Smooth muscle cell (in vitro differentiated cells): ENCODE results near the gene MCC. TPM values are rescaled to one million over a fixed set of nuclear protein-coding genes. Genes with fewer than 3 reads are reported as not detected.

ENCODE experiments used
- DNase-seq: peaks from one replicate; lab custom pipeline; 2025; ENCODE audit not compliant: unreplicated experiment; lab: John Stamatoyannopoulos, UW
- H2AFZ ChIP-seq: fragments of 200-600 bp; sonication (generic); 2 replicates; pipeline ENCODE4 v1.6.0; 2016; ENCODE audit warnings: antibody characterized with exemption, low read depth, mild to moderate bottlenecking
- H3F3A ChIP-seq: fragments of 200-600 bp; sonication (generic); 2 replicates; pipeline ENCODE4 v1.6.0; 2017; ENCODE audit warnings: antibody characterized with exemption, low read depth
- H3K27ac ChIP-seq: fragments of 200-600 bp; sonication (generic); 2 replicates; pipeline ENCODE4 v1.5.1; 2016; ENCODE audit warnings: low read depth, mild to moderate bottlenecking
- H3K27me3 ChIP-seq: fragments of 200-600 bp; sonication (generic); 2 replicates; pipeline ENCODE4 v1.6.1; 2016; ENCODE audit warnings: low read depth, mild to moderate bottlenecking
- H3K36me3 ChIP-seq: fragments of 200-600 bp; sonication (generic); 2 replicates; pipeline ENCODE4 v1.5.1; 2016; ENCODE audit warnings: low read depth
- H3K4me1 ChIP-seq: fragments of 200-600 bp; sonication (generic); 2 replicates; pipeline ENCODE4 v1.5.1; 2016; ENCODE audit warnings: low read depth
- H3K4me2 ChIP-seq: fragments of 200-600 bp; sonication (generic); 2 replicates; pipeline ENCODE4 v1.6.0; 2016; ENCODE audit warnings: mild to moderate bottlenecking
- H3K4me3 ChIP-seq: fragments of 200-600 bp; sonication (generic); 2 replicates; pipeline ENCODE4 v1.5.1; 2016; ENCODE audit warnings: mild to moderate bottlenecking
- H3K79me2 ChIP-seq: fragments of 200-600 bp; sonication (generic); 2 replicates; pipeline ENCODE4 v1.6.0; 2016; ENCODE audit warnings: low read depth, mild to moderate bottlenecking
- H3K9ac ChIP-seq: fragments of 200-600 bp; sonication (generic); 2 replicates; pipeline ENCODE4 v1.6.0; 2016; ENCODE audit warnings: low read depth
- H3K9me3 ChIP-seq: fragments of 200-600 bp; sonication (generic); replicated peaks from 2 replicates; pipeline ENCODE4 v1.5.1; 2016; ENCODE audit warnings: low read depth
- H4K20me1 ChIP-seq: fragments of 200-600 bp; sonication (generic); 2 replicates; pipeline ENCODE4 v1.6.0; 2016; ENCODE audit warnings: low read depth
- CTCF ChIP-seq: fragments of 200-600 bp; sonication (generic); IDR thresholded peaks from 2 replicates; pipeline ENCODE4 v1.5.1; 2017; ENCODE audit warnings: borderline replicate concordance, mild to moderate bottlenecking, antibody characterized with exemption; ENCODE audit not compliant: insufficient read depth, poor library complexity, severe bottlenecking
- WGBS: methylation state at CpG from one replicate; pipeline ENCODE4 v1.1.7; 2016; ENCODE audit warnings: low lambda C conversion rate; 5-methylcytosine and 5-hydroxymethylcytosine counted together
- polyA plus RNA-seq: library from polyadenylated mRNA; unstranded; fragments of >200 nt; fragmentation: Nextera tagmentation; extraction: Ambion mirVana; gene quantifications from 2 replicates; pipeline ENCODE4 v1.2.1, GENCODE V29; 2016
- total RNA-seq: library from RNA; depleted of rRNA; stranded (reverse); fragments of >200 nt; gene quantifications from 2 replicates; pipeline ENCODE4 v1.2.3, GENCODE V29; 2014

MCC gene
- total and polyA plus RNA-seq, 2 experiments from 2014 or later = 5.8 to 19.2 TPM

DNA sequence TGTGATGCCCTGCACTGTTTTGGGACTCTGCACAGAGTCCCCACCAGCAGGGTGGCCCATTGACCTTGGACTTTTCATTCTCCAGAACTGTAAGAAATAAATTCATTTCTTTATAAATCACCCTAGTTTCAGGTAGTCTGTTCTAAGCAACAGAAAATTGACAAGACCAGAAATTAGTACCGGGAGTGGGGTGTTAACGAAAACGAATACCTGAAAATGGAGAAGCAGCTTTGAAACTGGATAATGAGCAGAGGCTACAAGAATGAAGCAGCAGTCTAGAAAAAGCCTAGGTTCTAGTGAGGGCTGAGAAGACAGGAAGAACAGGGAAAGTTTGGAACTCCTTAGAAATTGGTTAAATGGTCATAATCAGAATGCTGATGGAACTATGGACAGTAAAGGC, 2.1 kb upstream of the MCC start:
- no peaks in the 10 kb centered on the region for H3K79me2 ChIP-seq
- peaks cover 8% of the 10 kb centered on the region for H3F3A ChIP-seq
- no peaks in the 10 kb centered on the region for H3K27me3 ChIP-seq
- H3K9ac ChIP-seq = no peak overlapping the region
- no peak overlapping the region for H3K4me3 ChIP-seq
- H4K20me1 ChIP-seq = no peaks in the 10 kb centered on the region
- no peaks in the 10 kb centered on the region for H3K4me1 ChIP-seq
- H2AFZ ChIP-seq = no peak overlapping the region
- 96% methylated on average over 3 of the region's 3 CpGs for WGBS
- H3K4me2 ChIP-seq = no peak overlapping the region
- H3K27ac ChIP-seq = peak overlapping the region; percentile 64
- no peaks in the 10 kb centered on the region for H3K36me3 ChIP-seq
- TF ChIP-seq CTCF = no peak
- H3K9me3 ChIP-seq = no peaks in the 10 kb centered on the region
- no peak for DNase-seq

GRCh38 chr5:113489299-113489698, 1.0 kb upstream of the MCC start:
- no peaks in the 10 kb centered on the region for H3K36me3 ChIP-seq
- H3K9me3 ChIP-seq = no peaks in the 10 kb centered on the region
- H3K4me3 ChIP-seq = no peak overlapping the region
- no peaks in the 10 kb centered on the region for H3K79me2 ChIP-seq
- H4K20me1 ChIP-seq = no peaks in the 10 kb centered on the region
- no peak for TF ChIP-seq CTCF
- H2AFZ ChIP-seq = no peak overlapping the region
- H3K9ac ChIP-seq = no peak overlapping the region
- H3K27ac ChIP-seq = peak overlapping the region; percentile 64
- WGBS = 3% methylated on average over 3 of the region's 3 CpGs
- peaks cover 8% of the 10 kb centered on the region for H3F3A ChIP-seq
- peak overlapping the region; percentile 94 for H3K4me2 ChIP-seq
- no peak for DNase-seq
- H3K27me3 ChIP-seq = no peaks in the 10 kb centered on the region
- no peaks in the 10 kb centered on the region for H3K4me1 ChIP-seq

- Histone ChIP-seq H3F3A (peaks cover 8% of the 10 kb centered on the region), H3K4me1 (no peaks in the 10 kb centered on the region), H3K9me3 (no peaks in the 10 kb centered on the region), H3K27me3 (no peaks in the 10 kb centered on the region), H3K4me3 (peak overlapping the region; percentile 81), H2AFZ (peak overlapping the region; percentile 99), H3K9ac (no peak overlapping the region), H4K20me1 (no peaks in the 10 kb centered on the region), H3K36me3 (no peaks in the 10 kb centered on the region), H3K27ac (peak overlapping the region; percentile 43), H3K79me2 (no peaks in the 10 kb centered on the region), H3K4me2 (peak overlapping the region; percentile 94)
- WGBS = 19% methylated on average over 20 of the region's 20 CpGs
- no peak for DNase-seq
- no peak for TF ChIP-seq CTCF
These were observed 462 bp upstream of the MCC start for GRCh38 chr5:113488645-113489184.

DNA sequence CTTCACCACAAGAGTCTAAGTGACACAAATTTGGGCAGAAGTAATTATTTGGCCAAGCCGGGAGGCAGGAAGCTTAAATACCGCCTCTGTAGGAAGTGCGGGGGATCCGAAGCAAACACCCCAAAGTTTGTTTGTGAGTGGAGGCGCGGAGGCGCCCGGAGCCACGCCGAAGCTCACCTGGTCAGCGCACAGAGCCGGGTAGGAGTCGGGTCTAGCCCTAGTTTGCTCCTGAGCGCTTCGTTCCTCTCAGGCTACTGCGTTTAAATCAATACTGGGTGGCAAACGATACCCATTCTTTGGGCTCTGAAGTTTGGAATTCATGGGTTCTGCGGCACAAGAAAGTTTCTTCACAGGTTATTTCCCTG, 855 bp downstream of the MCC start:
- no peak for DNase-seq
- H2AFZ ChIP-seq = peak overlapping the region; percentile 99
- H3K9me3 ChIP-seq = no peaks in the 10 kb centered on the region
- H3K79me2 ChIP-seq = no peaks in the 10 kb centered on the region
- WGBS = 2% methylated on average over 18 of the region's 18 CpGs
- TF ChIP-seq CTCF = no peak
- H3K27me3 ChIP-seq = no peaks in the 10 kb centered on the region
- H3K4me1 ChIP-seq = no peaks in the 10 kb centered on the region
- H3K27ac ChIP-seq = no peak overlapping the region
- H3F3A ChIP-seq = peaks cover 8% of the 10 kb centered on the region
- H3K4me2 ChIP-seq = peak overlapping the region; percentile 94
- H3K9ac ChIP-seq = peak overlapping the region; percentile 67
- H3K36me3 ChIP-seq = no peaks in the 10 kb centered on the region
- H3K4me3 ChIP-seq = peak overlapping the region; percentile 81
- no peaks in the 10 kb centered on the region for H4K20me1 ChIP-seq
